GM12873 (cell line): ENCODE results near the gene COL5A1.

Experiments used
- CTCF ChIP-seq: IDR thresholded peaks from 2 replicates; pipeline ENCODE4 v1.5.1; 2012; ENCODE audit warnings: low read depth, mild to moderate bottlenecking, moderate library complexity, low read length, control low read depth; ENCODE audit not compliant: insufficient read depth; ENCODE audit errors: missing control alignments

COL5A1 gene

DNA sequence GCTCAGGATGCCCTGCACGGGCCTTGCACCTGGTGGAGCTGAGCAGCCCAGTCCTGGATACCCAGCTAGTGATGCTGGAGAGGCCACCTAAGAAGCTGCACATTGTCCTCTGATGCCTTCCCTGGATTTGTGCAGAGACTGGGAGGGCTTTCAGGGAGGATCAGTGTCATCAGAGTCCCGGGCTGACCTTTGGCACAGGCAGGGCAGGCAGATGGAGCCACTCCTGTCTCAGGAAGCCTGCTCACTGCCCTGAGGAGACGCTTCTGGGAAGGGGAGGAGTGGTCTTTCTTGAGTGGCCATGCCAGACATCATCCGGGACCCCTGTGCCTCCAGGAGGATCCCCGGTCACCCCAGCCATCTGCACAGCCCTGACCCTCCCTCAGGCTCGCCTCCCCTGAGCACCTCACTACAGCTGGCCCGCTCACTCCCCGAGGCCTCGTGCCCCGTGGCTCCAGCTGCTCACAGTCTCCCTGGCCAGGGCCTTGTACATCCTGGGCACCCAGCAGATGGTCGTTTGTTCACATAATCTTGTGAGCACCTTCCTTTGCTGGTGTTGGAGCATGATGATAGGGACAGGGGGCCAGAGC is 191.8 kb downstream of the COL5A1 start:
- no peak for TF ChIP-seq CTCF

DNA sequence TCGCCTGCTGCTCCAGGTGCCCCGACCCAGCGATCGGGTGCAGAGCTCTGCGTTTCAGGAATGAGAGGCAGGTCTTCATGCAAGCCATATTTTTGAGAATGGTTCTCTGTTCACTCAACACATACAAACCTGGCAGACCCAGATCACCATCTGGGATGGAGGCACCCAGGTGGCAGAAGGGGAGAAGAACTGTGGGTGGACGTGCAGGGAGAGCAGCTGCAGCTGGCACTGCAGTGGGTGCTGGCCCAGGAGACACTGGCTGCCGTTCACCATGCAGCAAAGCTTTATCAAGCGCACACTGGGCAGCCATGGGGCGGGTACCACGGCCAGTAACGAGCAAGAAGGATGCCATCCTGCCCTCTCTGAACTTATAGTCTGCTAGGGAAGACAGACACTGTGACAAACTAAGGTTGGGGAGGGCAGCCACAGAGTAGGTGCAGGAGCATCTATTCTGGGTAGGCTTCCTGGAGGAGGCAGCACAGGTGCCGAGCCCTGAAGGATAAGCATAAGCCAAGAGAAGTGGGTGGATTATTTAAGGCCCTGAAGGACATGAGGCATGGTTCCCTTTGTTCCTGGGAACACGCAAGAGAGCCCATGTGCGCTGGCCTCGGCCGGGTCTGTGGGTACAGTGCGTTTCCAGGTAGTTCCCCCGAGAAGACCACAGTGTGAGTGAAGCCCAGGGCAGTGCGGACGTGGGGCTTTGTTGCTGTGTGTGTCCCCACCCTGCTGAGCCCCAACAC is 192.8 kb downstream of the COL5A1 start:
- TF ChIP-seq CTCF = no peak

DNA sequence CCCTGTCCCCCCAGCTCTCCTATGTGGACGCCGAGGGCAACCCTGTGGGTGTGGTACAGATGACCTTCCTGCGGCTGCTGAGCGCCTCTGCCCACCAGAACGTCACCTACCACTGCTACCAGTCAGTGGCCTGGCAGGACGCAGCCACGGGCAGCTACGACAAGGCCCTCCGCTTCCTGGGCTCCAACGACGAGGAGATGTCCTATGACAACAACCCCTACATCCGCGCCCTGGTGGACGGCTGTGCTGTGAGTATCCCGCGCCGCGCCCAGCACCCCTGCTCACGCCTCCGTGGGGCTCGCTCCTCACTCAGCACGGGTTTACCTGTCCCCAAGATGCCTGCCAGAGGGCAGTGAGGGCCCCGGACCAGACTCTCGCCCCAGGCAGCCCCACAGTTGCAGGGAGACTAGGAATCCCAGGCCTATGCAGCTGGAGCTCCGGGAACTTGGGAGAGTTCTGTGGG is 193.4 kb downstream of the COL5A1 start:
- TF ChIP-seq CTCF = no peak

DNA sequence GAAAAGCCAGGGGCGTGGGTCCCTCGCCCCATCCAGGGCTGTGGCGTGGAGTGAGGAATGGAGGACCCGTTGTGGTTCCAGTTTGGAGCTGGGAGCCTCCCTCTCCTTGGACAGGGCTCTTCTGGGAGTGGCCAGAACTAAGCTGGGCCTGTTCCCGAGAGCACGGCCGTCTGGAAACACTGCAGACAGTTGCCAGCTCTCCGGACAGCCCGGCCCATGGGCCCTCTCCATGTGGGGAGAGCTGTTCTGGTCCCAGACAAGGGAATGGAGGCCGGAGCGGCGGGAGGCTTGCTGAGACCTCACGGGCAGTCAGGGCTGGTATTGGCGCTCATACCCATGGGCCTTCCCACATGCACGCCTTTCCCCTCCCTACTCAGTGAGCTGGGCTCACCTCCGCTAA is 193.8 kb downstream of the COL5A1 start:
- no peak for TF ChIP-seq CTCF

DNA sequence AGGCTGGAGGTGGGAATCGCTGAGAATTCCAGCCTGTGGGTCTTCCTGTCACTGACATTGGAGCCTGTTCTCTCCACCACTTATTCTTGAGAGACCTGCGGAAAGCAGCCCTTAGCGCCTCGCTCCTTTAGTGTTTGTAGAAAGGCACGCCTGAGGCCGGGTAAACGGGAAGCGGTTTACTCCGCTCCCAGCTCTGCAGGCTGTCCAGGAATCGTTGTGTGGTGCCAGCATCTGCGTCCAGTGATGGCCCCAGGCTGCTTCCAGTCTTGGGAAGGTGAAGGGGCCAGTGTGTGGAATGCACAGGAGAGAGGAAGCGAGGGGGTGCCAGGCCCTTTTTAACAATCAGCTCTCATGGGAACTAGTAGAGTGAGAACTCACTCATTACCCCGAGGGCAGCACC is 194.4 kb downstream of the COL5A1 start:
- no peak for TF ChIP-seq CTCF

DNA sequence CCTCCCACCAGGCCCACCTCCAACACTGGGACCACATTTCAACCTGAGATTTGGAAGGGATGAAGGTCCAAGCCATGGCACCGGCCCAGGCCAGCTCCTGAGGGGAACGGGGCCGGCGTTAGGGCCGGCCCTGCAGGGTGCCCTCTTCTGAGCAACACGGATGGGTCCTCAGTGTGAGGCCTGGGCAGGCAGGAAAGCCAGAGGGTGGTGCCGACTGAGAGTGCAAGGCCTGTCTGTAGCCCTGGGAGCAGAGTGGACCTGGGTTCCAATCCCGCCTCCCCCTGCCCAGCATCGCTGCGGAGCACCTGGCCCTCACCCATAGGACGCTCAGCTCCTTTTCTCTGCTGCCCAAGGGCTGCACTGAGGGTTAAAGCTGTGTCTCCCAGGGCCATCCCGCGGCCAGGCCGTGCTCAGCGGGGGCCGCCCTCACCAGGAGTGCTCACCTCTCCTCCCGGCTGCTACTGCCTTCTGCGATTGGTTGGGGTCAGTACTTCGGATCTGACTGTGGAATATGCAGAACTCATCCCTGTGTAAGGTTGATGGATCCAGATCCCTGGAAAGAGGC is 194.9 kb downstream of the COL5A1 start:
- TF ChIP-seq CTCF = no peak

GRCh38 chr9:134837529-134837928 is 195.9 kb downstream of the COL5A1 start:
- TF ChIP-seq CTCF = no peak
